COLO668 (cell line): ENCODE results near the gene DEPDC5.
"Not testable (repeated sequence)": the region's sequence is repeated elsewhere in the genome, so short reads cannot be mapped to it uniquely, and the experiment has no call there.

ENCODE experiments used
- DNase-seq: peaks from one replicate; lab custom pipeline; 2025; ENCODE audit not compliant: unreplicated experiment; lab: John Stamatoyannopoulos, UW

DEPDC5 gene

GRCh38 chr22:31813898-31814297, 60.1 kb downstream of the DEPDC5 start:
- DNase-seq: not testable (repeated sequence)

GRCh38 chr22:31814942-31815341, 61.1 kb downstream of the DEPDC5 start:
- DNase-seq: no peak

- DNase-seq: not testable (repeated sequence)
Observed at GRCh38 chr22:31815383-31815814, 61.6 kb downstream of the DEPDC5 start.

- no peak for DNase-seq
Observed at GRCh38 chr22:31816750-31817149, 62.9 kb downstream of the DEPDC5 start.

- no peak for DNase-seq
Observed at GRCh38 chr22:31818481-31819392, 64.9 kb downstream of the DEPDC5 start.

- DNase-seq: no peak
Observed at GRCh38 chr22:31820655-31821054, 66.8 kb downstream of the DEPDC5 start.

- no peak for DNase-seq
Observed at GRCh38 chr22:31821572-31821971, 67.8 kb downstream of the DEPDC5 start.

GRCh38 chr22:31822523-31822922, 68.7 kb downstream of the DEPDC5 start:
- no peak for DNase-seq

- DNase-seq: no peak
Observed at GRCh38 chr22:31825513-31825912, 71.7 kb downstream of the DEPDC5 start.

GRCh38 chr22:31826443-31826842, 72.6 kb downstream of the DEPDC5 start:
- DNase-seq: no peak

GRCh38 chr22:31828739-31829138, 74.9 kb downstream of the DEPDC5 start:
- DNase-seq: no peak

GRCh38 chr22:31829505-31829904, 75.7 kb downstream of the DEPDC5 start:
- peak; percentile 61 for DNase-seq

GRCh38 chr22:31830721-31831070, 76.9 kb downstream of the DEPDC5 start:
- no peak for DNase-seq

- no peak for DNase-seq
Observed at GRCh38 chr22:31833930-31834329, 80.1 kb downstream of the DEPDC5 start.

GRCh38 chr22:31836010-31836409, 82.2 kb downstream of the DEPDC5 start:
- no peak for DNase-seq

- DNase-seq: no peak
Observed at GRCh38 chr22:31838917-31839316, 85.1 kb downstream of the DEPDC5 start.

GRCh38 chr22:31839986-31840385, 86.2 kb downstream of the DEPDC5 start:
- DNase-seq: no peak

GRCh38 chr22:31840585-31840984, 86.8 kb downstream of the DEPDC5 start:
- DNase-seq: no peak

- no peak for DNase-seq
Observed at GRCh38 chr22:31841078-31841827, 87.4 kb downstream of the DEPDC5 start.

- DNase-seq: no peak
Observed at GRCh38 chr22:31843526-31843925, 89.7 kb downstream of the DEPDC5 start.

GRCh38 chr22:31844941-31845340, 91.1 kb downstream of the DEPDC5 start:
- no peak for DNase-seq
